Vagina (tissue), 2 donors: Measurements from ENCODE around the gene ALG12. TPM values are rescaled to one million over a fixed set of nuclear protein-coding genes. Genes with fewer than 3 reads are reported as not detected.

ENCODE experiments used
- DNase-seq, 2 donors: peaks; one replicate each; pipeline ENCODE4 v3.0.0-alpha.2; 2017; ENCODE audit errors: extremely low spot score in 2 of 2
- H3K27ac ChIP-seq: fragments of 200-600 bp; sonication (generic); one replicate; pipeline ENCODE4 v1.5.1; 2019
- H3K27me3 ChIP-seq: fragments of 200-600 bp; sonication (generic); one replicate; pipeline ENCODE4 v1.5.1; 2019
- H3K36me3 ChIP-seq, 2 donors: fragments of 200-600 bp; sonication (generic); one replicate each; pipeline ENCODE4 v1.5.1; 2017 to 2019
- H3K4me1 ChIP-seq: fragments of 200-600 bp; sonication (generic); one replicate; pipeline ENCODE4 v1.5.1; 2019
- H3K4me3 ChIP-seq, 2 donors: fragments of 200-600 bp; sonication (generic); 1 replicate in 1 of 2; 2 replicates in 1 of 2; pipeline ENCODE4 v1.5.1; 2016 to 2019
- H3K9me3 ChIP-seq: fragments of 200-600 bp; sonication (generic); one replicate; pipeline ENCODE4 v1.5.1; 2019
- POLR2A ChIP-seq, 2 donors: fragments of 450-650 bp; IDR thresholded peaks; one replicate each; pipeline ENCODE4 v1.6.1; 2017; ENCODE audit warnings: antibody characterized with exemption in 2 of 2, mild to moderate bottlenecking in 2 of 2, moderate library complexity in 2 of 2
- POLR2AphosphoS5 ChIP-seq, 2 donors: sonication (generic); formaldehyde crosslinking; IDR thresholded peaks; one replicate each; pipeline ENCODE4 v1.9.0; 2017; ENCODE audit warnings: antibody characterized with exemption in 2 of 2, mild to moderate bottlenecking in 2 of 2, low read depth in 1 of 2; ENCODE audit not compliant: insufficient read depth in 1 of 2
- intact Hi-C: fragments of 100-400 bp; cut with DNase I; formaldehyde crosslinking; loops from one replicate; pipeline ENCODE4 v1.15.1; 2023
- total RNA-seq: library from RNA; depleted of rRNA; stranded (reverse); fragments of >200 nt; gene quantifications from one replicate; pipeline ENCODE4 v1.2.3, GENCODE V29; 2016
- TF ChIP-seq, protein P1 (sequence below), 3 experiments: fragments of 450-650 bp in 2 of 3; fragments of 200-600 bp in 1 of 3; sonication (generic) in 1 of 3; IDR thresholded peaks; one replicate each; pipeline ENCODE4 v1.5.1; 2017 to 2019; ENCODE audit warnings: antibody characterized with exemption in 3 of 3, mild to moderate bottlenecking in 2 of 3, moderate library complexity in 2 of 3

Gene ALG12
- total RNA-seq, 1 donor from 2014 or later: 21.4 TPM

DNA sequence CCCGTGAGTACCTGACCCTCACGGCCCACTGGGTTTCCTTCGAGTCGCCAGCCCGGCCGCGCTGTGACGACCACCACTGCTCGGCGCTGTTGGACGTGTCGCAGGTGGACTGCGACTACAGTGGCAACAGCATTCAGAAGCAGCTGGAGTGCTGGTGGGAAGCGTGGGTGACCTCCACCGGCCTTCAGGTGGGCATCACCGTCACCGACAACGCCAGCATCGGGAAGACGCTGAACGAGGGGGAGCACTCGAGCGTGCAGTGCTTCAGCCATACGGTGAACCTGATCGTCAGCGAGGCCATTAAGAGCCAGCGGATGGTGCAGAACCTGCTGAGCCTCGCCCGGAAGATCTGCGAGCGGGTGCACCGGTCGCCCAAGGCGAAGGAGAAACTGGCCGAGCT lies 32.4 kb downstream of the ALG12 start:
- Histone ChIP-seq H3K27me3 (no peaks in the 10 kb centered on the region), H3K36me3 (peaks cover 0 to 31% of the 10 kb centered on the region in 2 donors), H3K9me3 (no peaks in the 10 kb centered on the region), H3K4me1 (no peaks in the 10 kb centered on the region), H3K4me3 (no peak overlapping the region), H3K27ac (no peak overlapping the region)
- TF ChIP-seq, protein P1, sequence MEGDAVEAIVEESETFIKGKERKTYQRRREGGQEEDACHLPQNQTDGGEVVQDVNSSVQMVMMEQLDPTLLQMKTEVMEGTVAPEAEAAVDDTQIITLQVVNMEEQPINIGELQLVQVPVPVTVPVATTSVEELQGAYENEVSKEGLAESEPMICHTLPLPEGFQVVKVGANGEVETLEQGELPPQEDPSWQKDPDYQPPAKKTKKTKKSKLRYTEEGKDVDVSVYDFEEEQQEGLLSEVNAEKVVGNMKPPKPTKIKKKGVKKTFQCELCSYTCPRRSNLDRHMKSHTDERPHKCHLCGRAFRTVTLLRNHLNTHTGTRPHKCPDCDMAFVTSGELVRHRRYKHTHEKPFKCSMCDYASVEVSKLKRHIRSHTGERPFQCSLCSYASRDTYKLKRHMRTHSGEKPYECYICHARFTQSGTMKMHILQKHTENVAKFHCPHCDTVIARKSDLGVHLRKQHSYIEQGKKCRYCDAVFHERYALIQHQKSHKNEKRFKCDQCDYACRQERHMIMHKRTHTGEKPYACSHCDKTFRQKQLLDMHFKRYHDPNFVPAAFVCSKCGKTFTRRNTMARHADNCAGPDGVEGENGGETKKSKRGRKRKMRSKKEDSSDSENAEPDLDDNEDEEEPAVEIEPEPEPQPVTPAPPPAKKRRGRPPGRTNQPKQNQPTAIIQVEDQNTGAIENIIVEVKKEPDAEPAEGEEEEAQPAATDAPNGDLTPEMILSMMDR (IDR thresholded peaks at IDR 0.05): no peak
- TF ChIP-seq POLR2A (IDR thresholded peaks at IDR 0.05) (no peak), POLR2AphosphoS5 (IDR thresholded peaks at IDR 0.05; ENCODE audit: insufficient read depth in 1 of 2, low read depth in 1 of 2) (no peak)
- DNase-seq: no peak
- intact Hi-C loops: no loop called here

DNA sequence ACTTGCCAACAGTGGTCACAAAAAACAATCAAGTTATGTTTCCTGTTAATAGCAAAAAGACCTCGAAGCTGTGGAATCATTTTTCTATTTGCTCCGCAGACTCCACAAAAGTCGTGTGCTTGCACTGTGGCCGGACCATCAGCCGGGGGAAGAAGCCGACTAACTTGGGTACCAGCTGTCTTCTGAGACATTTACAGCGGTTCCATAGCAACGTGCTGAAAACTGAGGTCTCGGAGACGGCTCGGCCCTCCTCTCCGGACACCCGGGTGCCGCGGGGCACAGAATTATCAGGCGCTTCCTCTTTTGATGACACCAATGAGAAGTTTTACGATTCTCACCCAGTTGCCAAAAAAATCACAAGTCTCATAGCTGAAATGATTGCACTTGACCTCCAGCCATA lies 33.0 kb downstream of the ALG12 start:
- H3K4me3 ChIP-seq: no peak overlapping the region
- no peak overlapping the region for H3K27ac ChIP-seq
- no peak for TF ChIP-seq POLR2A (IDR thresholded peaks at IDR 0.05)
- TF ChIP-seq, protein P1 (IDR thresholded peaks at IDR 0.05): no peak
- TF ChIP-seq POLR2AphosphoS5 (IDR thresholded peaks at IDR 0.05; ENCODE audit: insufficient read depth in 1 of 2, low read depth in 1 of 2): no peak
- no peaks in the 10 kb centered on the region for H3K9me3 ChIP-seq
- peaks cover 0 to 31% of the 10 kb centered on the region in 2 donors for H3K36me3 ChIP-seq
- no peak for DNase-seq
- H3K27me3 ChIP-seq: no peaks in the 10 kb centered on the region
- no peaks in the 10 kb centered on the region for H3K4me1 ChIP-seq
- intact Hi-C loops: no loop called here

DNA sequence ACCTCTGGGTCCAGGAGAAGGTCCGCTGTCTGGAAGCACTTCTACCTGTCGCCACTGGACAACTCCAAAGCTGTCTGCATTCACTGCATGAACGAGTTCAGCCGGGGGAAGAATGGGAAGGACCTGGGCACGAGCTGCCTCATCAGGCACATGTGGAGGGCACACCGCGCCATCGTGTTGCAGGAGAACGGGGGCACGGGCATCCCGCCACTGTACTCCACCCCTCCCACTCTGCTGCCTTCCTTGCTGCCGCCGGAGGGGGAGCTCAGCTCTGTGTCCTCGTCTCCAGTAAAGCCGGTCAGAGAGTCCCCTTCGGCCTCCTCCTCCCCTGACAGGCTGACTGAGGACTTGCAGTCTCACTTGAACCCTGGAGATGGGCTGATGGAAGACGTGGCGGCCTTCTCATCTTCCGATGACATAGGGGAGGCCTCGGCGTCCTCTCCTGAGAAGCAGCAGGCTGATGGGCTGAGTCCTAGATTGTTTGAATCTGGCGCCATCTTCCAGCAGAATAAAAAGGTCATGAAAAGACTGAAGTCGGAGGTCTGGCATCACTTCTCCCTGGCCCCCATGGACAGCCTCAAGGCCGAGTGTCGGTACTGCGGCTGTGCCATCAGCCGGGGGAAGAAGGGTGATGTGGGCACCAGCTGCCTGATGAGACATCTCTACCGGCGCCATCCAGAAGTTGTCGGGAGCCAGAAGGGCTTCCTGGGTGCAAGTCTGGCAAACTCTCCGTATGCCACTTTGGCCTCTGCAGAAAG lies 33.6 kb downstream of the ALG12 start:
- TF ChIP-seq, protein P1 (IDR thresholded peaks at IDR 0.05): no peak
- TF ChIP-seq POLR2AphosphoS5 (IDR thresholded peaks at IDR 0.05; ENCODE audit: insufficient read depth in 1 of 2, low read depth in 1 of 2) (no peak), POLR2A (IDR thresholded peaks at IDR 0.05) (no peak)

DNA sequence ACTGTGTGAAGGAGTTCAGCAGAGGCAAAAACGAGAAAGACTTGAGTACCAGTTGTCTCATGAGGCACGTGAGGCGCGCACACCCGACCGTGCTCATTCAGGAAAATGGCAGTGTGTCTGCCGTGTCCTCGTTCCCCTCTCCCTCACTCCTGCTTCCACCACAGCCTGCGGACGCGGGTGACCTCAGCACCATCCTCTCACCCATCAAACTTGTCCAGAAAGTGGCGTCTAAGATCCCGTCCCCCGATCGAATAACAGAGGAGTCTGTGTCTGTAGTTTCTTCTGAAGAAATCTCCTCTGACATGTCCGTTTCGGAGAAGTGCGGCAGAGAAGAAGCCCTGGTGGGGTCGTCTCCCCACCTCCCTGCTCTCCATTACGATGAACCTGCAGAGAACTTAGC lies 34.2 kb downstream of the ALG12 start:
- intact Hi-C loops: no loop called here
- TF ChIP-seq, protein P1 (IDR thresholded peaks at IDR 0.05): no peak
- TF ChIP-seq POLR2A (IDR thresholded peaks at IDR 0.05) (no peak), POLR2AphosphoS5 (IDR thresholded peaks at IDR 0.05; ENCODE audit: insufficient read depth in 1 of 2, low read depth in 1 of 2) (no peak)
- Histone ChIP-seq H3K4me3 (no peak overlapping the region), H3K27me3 (no peaks in the 10 kb centered on the region), H3K4me1 (no peaks in the 10 kb centered on the region), H3K27ac (no peak overlapping the region), H3K36me3 (peaks cover 0 to 31% of the 10 kb centered on the region in 2 donors), H3K9me3 (no peaks in the 10 kb centered on the region)
- no peak for DNase-seq

More for the DNA sequence above, 33.6 kb downstream of the ALG12 start:
- no peaks in the 10 kb centered on the region for H3K27me3 ChIP-seq
- DNase-seq: no peak
- no peak overlapping the region for H3K27ac ChIP-seq
- peaks cover 0 to 31% of the 10 kb centered on the region in 2 donors for H3K36me3 ChIP-seq
- no peaks in the 10 kb centered on the region for H3K9me3 ChIP-seq
- H3K4me3 ChIP-seq: no peak overlapping the region
- H3K4me1 ChIP-seq: no peaks in the 10 kb centered on the region
- intact Hi-C loops: no loop called here

DNA sequence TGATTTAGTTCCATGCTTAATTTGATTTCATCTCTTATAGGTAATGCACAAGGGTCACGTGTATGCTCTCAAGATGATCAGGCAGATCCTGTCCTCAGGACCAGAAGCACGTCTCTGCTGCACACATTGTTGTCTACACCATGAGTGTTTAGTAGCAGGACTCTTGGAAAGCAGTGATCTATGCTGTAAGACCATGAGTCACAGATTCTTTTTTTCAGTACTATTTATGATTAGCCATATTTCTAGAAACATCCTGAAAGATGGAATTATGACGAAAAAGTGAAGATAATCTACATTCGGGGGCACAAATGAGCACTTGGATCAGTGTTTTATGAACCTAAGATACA lies 35.0 kb downstream of the ALG12 start:
- DNase-seq: no peak
- TF ChIP-seq POLR2AphosphoS5 (IDR thresholded peaks at IDR 0.05; ENCODE audit: insufficient read depth in 1 of 2, low read depth in 1 of 2): no peak
- TF ChIP-seq POLR2A (IDR thresholded peaks at IDR 0.05): no peak
- TF ChIP-seq, protein P1 (IDR thresholded peaks at IDR 0.05): no peak
- Histone ChIP-seq H3K9me3 (no peaks in the 10 kb centered on the region), H3K27me3 (no peaks in the 10 kb centered on the region), H3K27ac (no peak overlapping the region), H3K4me1 (no peaks in the 10 kb centered on the region), H3K36me3 (peaks cover 0 to 27% of the 10 kb centered on the region in 2 donors), H3K4me3 (no peak overlapping the region)
- intact Hi-C loops: no loop called here
